GM23338 (cell line): ENCODE results near the gene GLCE. TPM values are rescaled to one million over a fixed set of nuclear protein-coding genes. Genes with fewer than 3 reads are reported as not detected.

ENCODE experiments used
- ATAC-seq: fragments of 200-7000 bp; cut with Tn5 transposase; 3 replicates; pipeline ENCODE4 v1.9.1; 2020
- DNase-seq: peaks from one replicate; pipeline ENCODE4 v3.0.0-alpha.2; 2015; ENCODE audit warnings: low spot score
- H2AFZ ChIP-seq: fragments of 200-600 bp; sonication (generic); 2 replicates; pipeline ENCODE4 v1.8.0; 2016; ENCODE audit warnings: antibody characterized with exemption, mild to moderate bottlenecking, moderate library complexity
- H3F3A ChIP-seq: fragments of 200-600 bp; sonication (generic); replicated peaks from 2 replicates; pipeline ENCODE4 v1.8.0; 2017; ENCODE audit warnings: antibody characterized with exemption, mixed run types, low read depth
- H3K27ac ChIP-seq: fragments of 200-600 bp; sonication (generic); 2 replicates; pipeline ENCODE4 v1.6.1; 2016; ENCODE audit warnings: low read depth
- H3K27me3 ChIP-seq: fragments of 200-600 bp; sonication (generic); 2 replicates; pipeline ENCODE4 v1.8.0; 2016; ENCODE audit warnings: mild to moderate bottlenecking, mixed run types, moderate library complexity; ENCODE audit not compliant: insufficient read depth
- H3K36me3 ChIP-seq: fragments of 200-600 bp; sonication (generic); 2 replicates; pipeline ENCODE4 v1.8.0; 2016; ENCODE audit warnings: mild to moderate bottlenecking; ENCODE audit not compliant: insufficient read depth
- H3K4me1 ChIP-seq: fragments of 200-600 bp; sonication (generic); 2 replicates; pipeline ENCODE4 v1.8.0; 2016; ENCODE audit warnings: mild to moderate bottlenecking, moderate library complexity; ENCODE audit not compliant: insufficient read depth
- H3K4me2 ChIP-seq: fragments of 200-600 bp; sonication (generic); 2 replicates; pipeline ENCODE4 v1.7.1; 2017; ENCODE audit warnings: mixed run types
- H3K4me3 ChIP-seq: fragments of 200-600 bp; sonication (generic); 2 replicates; pipeline ENCODE4 v1.6.1; 2016; ENCODE audit warnings: mixed run types
- H3K79me2 ChIP-seq: fragments of 200-600 bp; sonication (generic); replicated peaks from 2 replicates; pipeline ENCODE4 v1.8.0; 2017; ENCODE audit warnings: mild to moderate bottlenecking; ENCODE audit not compliant: insufficient read depth
- H3K9me2 ChIP-seq: fragments of 200-600 bp; sonication (generic); 2 replicates; pipeline ENCODE4 v1.8.0; 2017; ENCODE audit not compliant: insufficient read depth
- H4K20me1 ChIP-seq: fragments of 200-600 bp; sonication (generic); replicated peaks from 2 replicates; pipeline ENCODE4 v1.8.0; 2017; ENCODE audit warnings: mild to moderate bottlenecking; ENCODE audit not compliant: insufficient read depth
- H3K27ac Mint-ChIP-seq: 2 replicates; pipeline ENCODE4 v1.8.0; 2020; ENCODE audit warnings: inconsistent platforms, mild to moderate bottlenecking, moderate library complexity, mixed read lengths
- H3K27me3 Mint-ChIP-seq: 3 replicates; pipeline ENCODE4 v1.8.0; 2022; ENCODE audit warnings: low read depth, mild to moderate bottlenecking, moderate library complexity, mixed read lengths, inconsistent platforms; ENCODE audit not compliant: insufficient read depth, poor library complexity
- H3K36me3 Mint-ChIP-seq: 3 replicates; pipeline ENCODE4 v1.8.0; 2021; ENCODE audit warnings: low read depth, mild to moderate bottlenecking, inconsistent platforms, moderate library complexity, mixed read lengths
- H3K4me1 Mint-ChIP-seq: 3 replicates; pipeline ENCODE4 v1.8.0; 2020; ENCODE audit warnings: mild to moderate bottlenecking, inconsistent platforms, mixed read lengths
- H3K4me3 Mint-ChIP-seq: 3 replicates; pipeline ENCODE4 v1.8.0; 2021; ENCODE audit warnings: moderate library complexity, mild to moderate bottlenecking, inconsistent platforms, mixed read lengths
- H3K9me3 Mint-ChIP-seq: 3 replicates; pipeline ENCODE4 v1.8.0; 2020; ENCODE audit warnings: moderate library complexity, mild to moderate bottlenecking, inconsistent platforms, mixed read lengths
- CREB1 ChIP-seq: fragments of 250-450 bp; sonication (Bioruptor Pico); IDR thresholded peaks from 2 replicates; pipeline ENCODE4 v1.5.0; 2020; ENCODE audit warnings: low read depth, mild to moderate bottlenecking, moderate library complexity
- ETS1 ChIP-seq: IDR thresholded peaks from 2 replicates; pipeline ENCODE4 v1.6.1; 2016; ENCODE audit warnings: antibody characterized with exemption
- EZH2phosphoT487 ChIP-seq: fragments of 200-600 bp; sonication (generic); IDR thresholded peaks from one replicate; pipeline ENCODE4 v1.8.1; 2018; ENCODE audit warnings: antibody characterized with exemption; ENCODE audit not compliant: unreplicated experiment
- JUNB ChIP-seq: IDR thresholded peaks from one replicate; pipeline ENCODE4 v1.6.1; 2016; ENCODE audit warnings: antibody characterized with exemption; ENCODE audit not compliant: unreplicated experiment
- NANOG ChIP-seq: IDR thresholded peaks from 2 replicates; pipeline ENCODE4 v1.6.1; 2016; ENCODE audit warnings: antibody characterized with exemption, borderline replicate concordance
- POLR2AphosphoS5 ChIP-seq: IDR thresholded peaks from 2 replicates; pipeline ENCODE4 v1.6.1; 2016; ENCODE audit warnings: antibody characterized with exemption, low read depth
- REST ChIP-seq: IDR thresholded peaks from one replicate; pipeline ENCODE4 v1.6.1; 2018; ENCODE audit warnings: antibody characterized with exemption; ENCODE audit not compliant: unreplicated experiment
- STAT1 ChIP-seq: IDR thresholded peaks from one replicate; pipeline ENCODE4 v1.6.1; 2016; ENCODE audit warnings: antibody characterized with exemption; ENCODE audit not compliant: unreplicated experiment
- ZNF114 ChIP-seq: fragments of 250-450 bp; sonication (Bioruptor Pico); IDR thresholded peaks from 2 replicates; pipeline ENCODE4 v1.5.0; 2020; ENCODE audit warnings: mild to moderate bottlenecking, moderate library complexity
- ZNF331 ChIP-seq: fragments of 250-450 bp; sonication (Bioruptor Pico); IDR thresholded peaks from 2 replicates; pipeline ENCODE4 v1.5.0; 2020; ENCODE audit warnings: low read depth, mild to moderate bottlenecking, moderate library complexity
- ZNF462 ChIP-seq: fragments of 250-450 bp; sonication (Bioruptor Pico); IDR thresholded peaks from 2 replicates; pipeline ENCODE4 v1.5.0; 2020; ENCODE audit warnings: mild to moderate bottlenecking, moderate library complexity
- polyA plus RNA-seq: library from polyadenylated mRNA; unstranded; fragments of >200 nt; fragmentation: Nextera tagmentation; extraction: Ambion mirVana; gene quantifications from 2 replicates; pipeline ENCODE4 v1.2.1, GENCODE V29; 2016
- total RNA-seq: library from RNA; depleted of rRNA; stranded (reverse); fragments of >200 nt; shearing (Covaris generic); gene quantifications from 2 replicates; pipeline ENCODE4 v1.2.3, GENCODE V29; 2014

Gene GLCE
- total and polyA plus RNA-seq, 2 experiments from 2014 or later = 7.5 to 15.5 TPM

GRCh38 chr15:69277316-69277715 lies 116.9 kb downstream of the GLCE start:
- Histone ChIP-seq H2AFZ (no peak overlapping the region), H3K27ac (no peak overlapping the region), H3K4me1 (no peaks in the 10 kb centered on the region), H3K79me2 (no peaks in the 10 kb centered on the region), H3K4me3 (no peak overlapping the region), H3K36me3 (no peaks in the 10 kb centered on the region), H3K27me3 (no peaks in the 10 kb centered on the region), H4K20me1 (no peaks in the 10 kb centered on the region), H3K9me2 (no peaks in the 10 kb centered on the region), H3F3A (no peaks in the 10 kb centered on the region), H3K4me2 (no peak overlapping the region)
- H3K9me3 Mint-ChIP-seq = no peaks in the 10 kb centered on the region; the same call in 2 of the 3 replicates
- H3K27me3 Mint-ChIP-seq = peaks cover 4% of the 10 kb centered on the region
- H3K27ac Mint-ChIP-seq = no peak overlapping the region
- no peak overlapping the region for H3K4me3 Mint-ChIP-seq
- ATAC-seq (no peak), DNase-seq (no peak)
- H3K36me3 Mint-ChIP-seq = no peaks in the 10 kb centered on the region
- TF ChIP-seq CREB1 (CRISPR knock-in tag) (no peak), EZH2phosphoT487 (no peak)
- H3K4me1 Mint-ChIP-seq = peaks cover 24% of the 10 kb centered on the region

- H2AFZ ChIP-seq = no peak overlapping the region
- no peak overlapping the region for H3K27ac ChIP-seq
- H4K20me1 ChIP-seq = no peaks in the 10 kb centered on the region
- no peak overlapping the region for H3K27ac Mint-ChIP-seq
- DNase-seq = no peak
- H3K27me3 ChIP-seq = no peaks in the 10 kb centered on the region
- no peaks in the 10 kb centered on the region for H3K4me1 ChIP-seq
- peaks cover 4% of the 10 kb centered on the region for H3K27me3 Mint-ChIP-seq
- H3K4me1 Mint-ChIP-seq = peaks cover 17% of the 10 kb centered on the region
- H3K36me3 ChIP-seq = no peaks in the 10 kb centered on the region
- H3K9me3 Mint-ChIP-seq = no peaks in the 10 kb centered on the region; the same call in 2 of the 3 replicates
- no peak for ATAC-seq
- H3K36me3 Mint-ChIP-seq = no peaks in the 10 kb centered on the region
- H3K4me2 ChIP-seq = no peak overlapping the region
- H3F3A ChIP-seq = no peaks in the 10 kb centered on the region
- no peak overlapping the region for H3K4me3 Mint-ChIP-seq
- H3K79me2 ChIP-seq = no peaks in the 10 kb centered on the region
- no peak overlapping the region for H3K4me3 ChIP-seq
- H3K9me2 ChIP-seq = no peaks in the 10 kb centered on the region
- TF ChIP-seq ZNF114 (CRISPR knock-in tag) (no peak), ZNF462 (no peak), ZNF331 (CRISPR knock-in tag) (no peak), EZH2phosphoT487 (no peak), NANOG (no peak), CREB1 (CRISPR knock-in tag) (no peak), POLR2AphosphoS5 (no peak), STAT1 (no peak), JUNB (no peak), REST (no peak), ETS1 (no peak)
These were observed 119.2 kb downstream of the GLCE start for GRCh38 chr15:69279636-69280035.
